ENCODE data around the gene C16orf92. TPM values are rescaled to one million over a fixed set of nuclear protein-coding genes. Genes with fewer than 3 reads are reported as not detected.

The C16orf92 gene
- total RNA-seq, 1 experiment from 2014 or later: not detected

GRCh38 chr16:30005341-30006094, 17.5 kb upstream of the C16orf92 start:
- Histone ChIP-seq H3K79me2 (ENCODE audit: low read depth) (no peaks in the 10 kb centered on the region), H2AFZ (no peak overlapping the region), H3K4me1 (replicated peaks; ENCODE audit: insufficient read depth) (no peaks in the 10 kb centered on the region), H3K9me2 (ENCODE audit: insufficient read depth) (no peaks in the 10 kb centered on the region), H3K4me2 (no peak overlapping the region), H3K4me3 (no peak overlapping the region), H4K20me1 (ENCODE audit: insufficient read depth) (peaks cover 3% of the 10 kb centered on the region; the same call in 1 of the 2 replicates), H3K9me3 (ENCODE audit: insufficient read depth, low read depth) (no peaks in the 10 kb centered on the region), H3F3A (ENCODE audit: insufficient read depth, low read depth) (peaks cover 7% of the 10 kb centered on the region), H3K27me3 (ENCODE audit: insufficient read depth, low read depth) (peaks cover 5% of the 10 kb centered on the region), H3K36me3 (ENCODE audit: low read depth) (no peaks in the 10 kb centered on the region), H3K27ac (no peak overlapping the region)
- DNase-seq: peak in 1 of 2 experiments; percentile 44
- intact Hi-C loops (cut with micrococcal nuclease; ENCODE audit: unreplicated experiment): no loop called here
- ChIA-PET POLR2A (ENCODE audit: unreplicated experiment) (no interaction called here), CTCF (interaction anchor here (0.5 kb wide), 1 partner anchor 179 kb away, joined by 4 read pairs; no protein-coding TSS in a partner anchor)
- BruUV-seq (replicated peaks): TSS peak; percentile 32
- TF ChIP-seq EZH2 (IDR thresholded peaks at IDR 0.05; ENCODE audit: low read depth) (no peak), CTCF (conservative IDR thresholded peaks at IDR 0.05) (peak; percentile 85)

GRCh38 chr16:30006095-30006473, 16.9 kb upstream of the C16orf92 start:
- H3K4me1 ChIP-seq (replicated peaks; ENCODE audit: insufficient read depth): no peaks in the 10 kb centered on the region
- peaks cover 7% of the 10 kb centered on the region for H3F3A ChIP-seq (ENCODE audit: insufficient read depth, low read depth)
- no peak overlapping the region for H2AFZ ChIP-seq
- intact Hi-C loops (cut with micrococcal nuclease; ENCODE audit: unreplicated experiment): no loop called here
- ChIA-PET POLR2A (ENCODE audit: unreplicated experiment) (no interaction called here), CTCF (interaction anchor here (0.5 kb wide), 1 partner anchor 179 kb away, joined by 4 read pairs; no protein-coding TSS in a partner anchor)
- H3K27me3 ChIP-seq (ENCODE audit: insufficient read depth, low read depth): peaks cover 7% of the 10 kb centered on the region
- no peaks in the 10 kb centered on the region for H3K36me3 ChIP-seq (ENCODE audit: low read depth)
- no peak overlapping the region for H3K4me3 ChIP-seq
- no TSS peak for BruUV-seq (replicated peaks)
- H3K4me2 ChIP-seq: no peak overlapping the region
- no peak overlapping the region for H3K27ac ChIP-seq
- no peaks in the 10 kb centered on the region for H3K9me3 ChIP-seq (ENCODE audit: insufficient read depth, low read depth)
- DNase-seq: no peak
- no peaks in the 10 kb centered on the region for H3K79me2 ChIP-seq (ENCODE audit: low read depth)
- H3K9me2 ChIP-seq (ENCODE audit: insufficient read depth): no peaks in the 10 kb centered on the region
- H4K20me1 ChIP-seq (ENCODE audit: insufficient read depth): peaks cover 3% of the 10 kb centered on the region; the same call in 1 of the 2 replicates
- TF ChIP-seq CTCF (conservative IDR thresholded peaks at IDR 0.05): no peak
- no peak for TF ChIP-seq EZH2 (IDR thresholded peaks at IDR 0.05; ENCODE audit: low read depth)

GRCh38 chr16:30006659-30007377, 16.2 kb upstream of the C16orf92 start:
- no peak overlapping the region for H3K4me2 ChIP-seq
- no peak overlapping the region for H2AFZ ChIP-seq
- no peaks in the 10 kb centered on the region for H3K4me1 ChIP-seq (replicated peaks; ENCODE audit: insufficient read depth)
- no peaks in the 10 kb centered on the region for H3K36me3 ChIP-seq (ENCODE audit: low read depth)
- CTCF ChIA-PET: no interaction called here
- peaks cover 15% of the 10 kb centered on the region for H3K27me3 ChIP-seq (ENCODE audit: insufficient read depth, low read depth)
- BruUV-seq (replicated peaks): no TSS peak
- H3K27ac ChIP-seq: no peak overlapping the region
- TF ChIP-seq EZH2 (IDR thresholded peaks at IDR 0.05; ENCODE audit: low read depth) (no peak), CTCF (conservative IDR thresholded peaks at IDR 0.05) (no peak)
- H4K20me1 ChIP-seq (ENCODE audit: insufficient read depth): peaks cover 3% of the 10 kb centered on the region; the same call in 1 of the 2 replicates
- H3F3A ChIP-seq (ENCODE audit: insufficient read depth, low read depth): peaks cover 7% of the 10 kb centered on the region
- POLR2A ChIA-PET (ENCODE audit: unreplicated experiment): no interaction called here
- no peaks in the 10 kb centered on the region for H3K79me2 ChIP-seq (ENCODE audit: low read depth)
- H3K9me2 ChIP-seq (ENCODE audit: insufficient read depth): no peaks in the 10 kb centered on the region
- H3K4me3 ChIP-seq: no peak overlapping the region
- intact Hi-C loops (cut with micrococcal nuclease; ENCODE audit: unreplicated experiment): no loop called here
- H3K9me3 ChIP-seq (ENCODE audit: insufficient read depth, low read depth): no peaks in the 10 kb centered on the region
- DNase-seq: no peak
